Measurements from ENCODE around the gene WDR48. TPM values are rescaled to one million over a fixed set of nuclear protein-coding genes. Genes with fewer than 3 reads are reported as not detected.
A peak's percentile ranks its signal among the peaks of the same experiment; 100 is the strongest.

The WDR48 gene
- total RNA-seq, 2 experiments from 2014 or later = 38.5 to 39.4 TPM

DNA sequence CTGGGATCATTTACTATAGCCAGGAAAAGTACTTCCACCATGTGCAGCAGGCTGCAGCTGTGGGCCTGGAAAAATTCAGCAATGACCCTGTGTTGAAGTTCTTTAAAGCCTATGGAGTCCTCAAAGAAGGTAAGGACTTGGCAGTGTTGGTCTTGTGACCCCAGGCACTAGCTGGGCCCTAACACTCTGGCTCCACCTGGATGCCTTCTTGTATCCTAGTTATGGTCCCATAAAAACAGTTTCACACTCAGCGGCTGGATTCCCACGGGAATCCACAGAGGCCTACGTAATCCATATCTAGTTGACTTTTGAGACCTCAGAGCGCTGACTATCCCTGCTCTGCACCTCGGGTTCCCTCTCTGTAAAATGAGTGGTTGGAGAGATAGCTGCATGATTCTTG lies 57.3 kb downstream of the WDR48 start:
- H3K4me3 Mint-ChIP-seq = no peak overlapping the region
- POLR2A ChIA-PET = interaction anchor here (0.6 to 2.5 kb wide), 8 partner anchors 9 to 240 kb away, joined by 3 to 15 read pairs (median 4); no protein-coding TSS in a partner anchor
- no peak for ATAC-seq (ENCODE audit: low read depth)
- H3K9me3 Mint-ChIP-seq = no peaks in the 10 kb centered on the region
- H3K36me3 Mint-ChIP-seq = no peaks in the 10 kb centered on the region
- peaks cover 48% of the 10 kb centered on the region for H3K27me3 Mint-ChIP-seq
- H3K27ac Mint-ChIP-seq = peak overlapping the region; percentile 27
- DNase-seq = no peak
- H3K4me1 Mint-ChIP-seq = peaks cover 35% of the 10 kb centered on the region

DNA sequence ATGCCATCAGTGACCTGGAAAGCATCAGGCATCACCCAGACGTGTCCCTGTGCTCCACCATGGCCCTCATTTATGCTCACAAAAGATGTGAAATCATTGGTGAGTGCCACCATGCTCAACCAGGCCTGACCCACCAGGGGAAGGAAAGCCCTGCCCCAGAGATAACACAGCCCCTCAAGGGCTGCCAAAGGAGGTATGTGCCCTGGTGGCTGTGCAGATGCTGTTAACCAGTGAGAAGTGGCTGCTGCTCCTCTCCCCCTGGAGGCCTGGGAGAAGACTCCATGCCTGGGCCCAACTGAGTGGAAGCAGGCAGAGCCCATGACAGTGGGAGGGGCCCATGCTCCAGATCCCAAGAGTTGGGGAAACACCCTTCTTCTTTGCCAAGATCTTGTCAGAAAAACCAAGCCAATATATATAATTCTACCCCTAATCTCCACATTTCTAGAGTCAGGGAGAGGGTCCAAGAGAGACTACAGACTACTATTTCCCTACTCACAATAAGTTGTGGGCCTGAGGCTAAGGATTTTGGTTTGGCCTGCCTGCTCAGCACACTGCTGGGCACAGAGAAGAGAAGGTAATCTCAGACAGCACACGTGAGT lies 58.3 kb downstream of the WDR48 start:
- Mint-ChIP-seq H3K36me3 (no peaks in the 10 kb centered on the region), H3K4me1 (peaks cover 32% of the 10 kb centered on the region), H3K27me3 (peaks cover 57% of the 10 kb centered on the region), H3K27ac (no peak overlapping the region), H3K4me3 (no peak overlapping the region), H3K9me3 (no peaks in the 10 kb centered on the region)
- ATAC-seq (ENCODE audit: low read depth) (no peak), DNase-seq (no peak)
- POLR2A ChIA-PET = interaction anchor here (0.5 to 2.5 kb wide), 4 partner anchors 17 to 119 kb away, joined by 3 to 15 read pairs (median 6); no protein-coding TSS in a partner anchor

DNA sequence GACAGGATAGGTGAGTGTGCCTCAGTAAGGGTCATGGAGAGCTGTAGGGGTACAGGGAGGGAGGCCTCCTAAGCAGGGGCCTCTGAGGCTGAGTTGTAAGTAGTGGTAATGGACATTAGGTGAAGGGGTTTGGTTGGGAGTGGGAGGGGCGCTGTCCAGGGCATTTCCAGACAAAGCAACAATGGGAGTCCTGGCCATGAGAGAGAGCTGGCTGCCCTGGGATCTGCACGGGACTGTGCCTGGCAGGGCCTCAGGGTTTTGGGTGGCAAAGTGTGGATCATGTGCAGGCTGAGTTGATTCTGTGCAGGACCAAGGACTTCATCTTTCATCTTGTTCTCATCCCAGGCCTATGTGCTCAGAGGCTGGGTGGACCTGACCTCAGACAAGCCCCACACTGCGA lies 60.3 kb downstream of the WDR48 start:
- POLR2A ChIA-PET = no interaction called here
- peaks cover 18% of the 10 kb centered on the region for H3K4me1 Mint-ChIP-seq
- H3K27ac Mint-ChIP-seq = no peak overlapping the region

DNA sequence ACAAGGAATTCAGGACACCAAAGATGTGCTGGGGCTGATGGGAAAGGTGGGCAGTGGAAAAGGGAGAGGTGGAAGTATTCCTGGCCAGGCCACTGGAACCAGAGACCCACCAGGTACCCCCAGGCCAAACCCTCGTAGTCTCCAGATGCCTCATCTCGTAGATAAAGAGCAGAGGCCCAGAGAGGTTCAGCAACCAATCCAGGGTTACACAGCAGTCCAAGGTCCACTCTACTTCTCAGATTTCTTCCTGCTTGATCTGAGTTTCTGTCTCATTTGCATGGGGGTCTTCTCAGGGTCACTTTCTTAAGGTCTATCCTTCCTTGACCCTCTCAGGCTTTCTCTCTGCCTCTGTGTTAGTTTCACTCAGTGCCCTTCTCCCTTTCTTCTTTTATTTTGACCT lies 60.7 kb downstream of the WDR48 start:
- H3K27ac Mint-ChIP-seq = no peak overlapping the region
- H3K9me3 Mint-ChIP-seq = no peaks in the 10 kb centered on the region
- DNase-seq = no peak
- POLR2A ChIA-PET = no interaction called here
- peaks cover 18% of the 10 kb centered on the region for H3K4me1 Mint-ChIP-seq
- no peak overlapping the region for H3K4me3 Mint-ChIP-seq
- ATAC-seq (ENCODE audit: low read depth) = no peak
- peaks cover 53% of the 10 kb centered on the region for H3K27me3 Mint-ChIP-seq
- H3K36me3 Mint-ChIP-seq = no peaks in the 10 kb centered on the region

More for the DNA sequence above, 60.3 kb downstream of the WDR48 start:
- no peak for ATAC-seq (ENCODE audit: low read depth)
- no peaks in the 10 kb centered on the region for H3K9me3 Mint-ChIP-seq
- no peak for DNase-seq
- no peak overlapping the region for H3K4me3 Mint-ChIP-seq
- H3K36me3 Mint-ChIP-seq = no peaks in the 10 kb centered on the region
- H3K27me3 Mint-ChIP-seq = peaks cover 50% of the 10 kb centered on the region

DNA sequence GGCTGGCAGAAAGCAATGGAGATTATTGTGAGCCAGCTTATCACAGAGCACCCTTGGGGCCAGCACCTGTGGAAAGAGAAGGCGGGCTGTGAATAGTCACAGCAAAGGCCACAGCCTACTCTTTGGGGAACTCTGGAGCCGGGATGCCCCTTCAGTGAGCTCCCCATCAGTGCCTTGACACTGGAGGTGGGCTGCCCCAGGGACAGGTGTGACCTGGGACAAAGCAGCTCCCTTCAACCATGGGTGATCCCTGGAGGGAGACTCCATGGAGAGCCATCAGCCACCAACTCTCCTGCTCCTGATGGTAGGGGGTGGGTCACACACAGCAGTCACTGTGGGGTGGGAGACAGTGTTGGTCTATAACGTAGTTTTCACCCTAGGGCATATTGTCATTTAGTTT lies 61.5 kb downstream of the WDR48 start:
- Mint-ChIP-seq H3K36me3 (no peaks in the 10 kb centered on the region), H3K4me3 (no peak overlapping the region), H3K27ac (no peak overlapping the region), H3K4me1 (peaks cover 14% of the 10 kb centered on the region), H3K9me3 (no peaks in the 10 kb centered on the region), H3K27me3 (peaks cover 58% of the 10 kb centered on the region)
- ATAC-seq (ENCODE audit: low read depth) (no peak), DNase-seq (no peak)
- POLR2A ChIA-PET = no interaction called here

DNA sequence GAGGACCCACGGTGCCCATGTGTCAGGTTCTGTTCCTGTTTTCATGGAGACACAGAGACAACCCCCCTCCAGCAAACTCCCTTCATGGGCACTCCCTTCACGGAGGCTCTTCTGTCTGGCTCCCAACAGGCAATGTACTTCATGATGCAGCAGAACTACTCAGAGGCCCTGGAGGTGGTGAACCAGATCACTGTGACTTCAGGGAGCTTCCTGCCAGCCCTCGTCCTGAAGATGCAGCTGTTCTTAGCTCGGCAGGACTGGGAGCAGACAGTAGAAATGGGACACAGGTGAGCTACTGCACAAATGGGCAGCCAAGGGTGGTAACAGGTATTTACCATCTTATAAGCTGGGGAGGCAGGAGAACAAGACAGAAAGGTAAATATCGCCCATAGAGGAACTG lies 62.6 kb downstream of the WDR48 start:
- peaks cover 3% of the 10 kb centered on the region for H3K4me1 Mint-ChIP-seq
- H3K36me3 Mint-ChIP-seq = no peaks in the 10 kb centered on the region
- no peaks in the 10 kb centered on the region for H3K9me3 Mint-ChIP-seq
- no peak overlapping the region for H3K27ac Mint-ChIP-seq
- DNase-seq = no peak
- H3K4me3 Mint-ChIP-seq = no peak overlapping the region
- POLR2A ChIA-PET = no interaction called here
- ATAC-seq (ENCODE audit: low read depth) = no peak
- peaks cover 56% of the 10 kb centered on the region for H3K27me3 Mint-ChIP-seq

DNA sequence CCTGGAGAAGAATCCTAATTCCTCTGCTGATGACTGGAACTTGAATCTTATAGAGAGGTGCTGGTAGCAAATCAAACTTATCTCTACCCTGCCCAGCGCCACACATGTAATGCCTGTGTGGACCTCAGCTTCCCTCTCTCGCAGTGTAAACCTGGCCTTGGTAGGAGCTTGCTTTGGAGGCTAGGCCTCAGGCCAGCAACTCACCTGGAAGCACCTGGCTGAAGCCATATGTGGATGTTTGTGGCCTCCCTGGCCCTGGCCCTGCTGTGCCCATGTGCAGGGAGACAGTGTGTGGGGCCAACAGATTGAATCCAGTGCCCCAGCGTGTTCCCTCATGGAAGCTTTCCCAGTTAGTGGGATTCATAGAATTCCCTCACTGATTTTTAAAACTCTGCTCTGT lies 64.1 kb downstream of the WDR48 start:
- no peak for DNase-seq
- no peak overlapping the region for H3K27ac Mint-ChIP-seq
- H3K9me3 Mint-ChIP-seq = no peaks in the 10 kb centered on the region
- H3K36me3 Mint-ChIP-seq = no peaks in the 10 kb centered on the region
- no peak for ATAC-seq (ENCODE audit: low read depth)
- POLR2A ChIA-PET = no interaction called here
- no peak overlapping the region for H3K4me3 Mint-ChIP-seq
- peaks cover 2% of the 10 kb centered on the region for H3K4me1 Mint-ChIP-seq
- H3K27me3 Mint-ChIP-seq = peaks cover 55% of the 10 kb centered on the region

DNA sequence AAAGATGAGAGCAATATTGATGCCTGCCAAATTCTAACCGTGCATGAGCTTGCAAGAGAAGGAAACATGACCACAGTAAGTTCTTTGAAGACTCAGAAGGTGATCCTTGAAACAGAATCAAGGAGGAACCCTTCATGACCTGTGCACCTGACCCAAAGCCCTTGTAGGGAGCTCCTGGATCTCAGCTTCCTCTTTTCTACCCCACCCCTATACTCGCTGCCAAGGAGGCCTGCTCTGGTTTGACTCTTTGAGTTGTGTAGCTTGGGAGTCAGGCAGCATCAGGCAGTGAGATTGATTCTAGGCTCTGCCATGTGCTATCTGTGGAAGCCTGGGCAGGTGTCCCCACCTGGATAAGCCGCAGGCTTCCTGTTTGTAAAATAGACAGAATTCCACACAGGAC lies 66.3 kb downstream of the WDR48 start:
- Mint-ChIP-seq H3K4me3 (no peak overlapping the region), H3K36me3 (no peaks in the 10 kb centered on the region), H3K27me3 (peaks cover 51% of the 10 kb centered on the region), H3K9me3 (no peaks in the 10 kb centered on the region), H3K27ac (no peak overlapping the region), H3K4me1 (peaks cover 4% of the 10 kb centered on the region)
- no peak for DNase-seq
- ATAC-seq (ENCODE audit: low read depth) = no peak
- POLR2A ChIA-PET = interaction anchor here (0.8 kb wide), 1 partner anchor 9 kb away, joined by 3 read pairs; no protein-coding TSS in a partner anchor

DNA sequence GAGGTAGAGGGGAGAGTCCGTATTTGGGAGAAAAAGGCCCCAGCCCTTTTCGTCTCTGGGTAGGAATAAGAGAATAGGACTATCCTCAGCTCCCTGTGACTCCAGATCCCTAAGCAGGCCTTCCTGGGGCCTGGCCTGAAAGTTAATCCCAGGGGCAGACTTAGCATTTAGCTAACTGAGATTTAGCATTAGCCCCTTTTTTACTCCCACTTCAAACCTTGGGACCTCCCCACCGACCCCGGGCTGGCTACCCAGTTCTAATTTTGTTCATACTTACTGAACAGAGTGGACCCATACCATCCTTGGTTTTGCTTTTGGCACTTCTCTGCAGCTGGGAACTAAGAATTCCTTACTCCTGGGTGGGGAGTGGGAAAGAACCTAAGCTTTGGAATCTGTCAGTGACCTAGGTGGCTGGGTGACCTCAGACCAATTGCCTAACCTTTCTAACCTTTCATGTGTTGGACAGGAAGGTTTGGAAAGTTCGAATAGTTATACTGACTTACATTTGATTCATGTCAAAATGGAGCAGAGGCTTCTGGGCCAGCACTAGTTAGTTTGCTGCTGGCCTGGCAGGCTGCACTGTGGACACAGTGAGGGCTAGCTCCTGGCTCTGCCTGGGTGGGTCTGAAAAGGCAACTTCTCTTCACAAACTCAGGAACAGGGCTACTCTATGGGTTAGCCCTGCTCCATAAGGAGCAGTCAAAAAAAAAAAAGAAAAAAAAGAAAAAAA lies 67.3 kb downstream of the WDR48 start:
- H3K9me3 Mint-ChIP-seq = no peaks in the 10 kb centered on the region
- H3K27ac Mint-ChIP-seq = no peak overlapping the region
- DNase-seq (no peak), ATAC-seq (ENCODE audit: low read depth) (no peak)
- H3K36me3 Mint-ChIP-seq = no peaks in the 10 kb centered on the region
- POLR2A ChIA-PET = no interaction called here
- H3K27me3 Mint-ChIP-seq = peaks cover 47% of the 10 kb centered on the region
- H3K4me1 Mint-ChIP-seq = peaks cover 4% of the 10 kb centered on the region
- no peak overlapping the region for H3K4me3 Mint-ChIP-seq

DNA sequence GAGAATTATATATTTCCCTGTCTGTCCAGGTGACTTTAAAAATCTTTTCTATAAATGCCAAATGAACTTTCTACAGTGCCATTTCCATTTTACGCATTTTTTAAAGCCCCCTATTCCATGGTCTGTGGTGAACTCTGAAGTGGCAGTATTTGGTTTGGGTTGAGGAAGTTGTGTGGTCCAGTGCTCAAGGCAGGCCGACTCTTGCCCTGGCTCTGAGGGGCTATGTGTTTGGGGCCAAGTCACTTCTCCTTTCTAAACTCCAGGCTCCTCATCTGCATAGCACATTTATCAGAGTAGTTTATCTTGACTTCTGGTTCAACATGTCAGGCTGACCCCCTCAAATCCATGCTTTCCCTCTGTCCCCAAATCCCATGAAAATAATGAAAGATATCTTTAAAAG lies 69.8 kb downstream of the WDR48 start:
- Mint-ChIP-seq H3K27me3 (peaks cover 43% of the 10 kb centered on the region), H3K4me3 (no peak overlapping the region), H3K27ac (no peak overlapping the region), H3K36me3 (no peaks in the 10 kb centered on the region), H3K9me3 (no peaks in the 10 kb centered on the region), H3K4me1 (peaks cover 7% of the 10 kb centered on the region)
- DNase-seq (no peak), ATAC-seq (ENCODE audit: low read depth) (no peak)
- POLR2A ChIA-PET = no interaction called here

DNA sequence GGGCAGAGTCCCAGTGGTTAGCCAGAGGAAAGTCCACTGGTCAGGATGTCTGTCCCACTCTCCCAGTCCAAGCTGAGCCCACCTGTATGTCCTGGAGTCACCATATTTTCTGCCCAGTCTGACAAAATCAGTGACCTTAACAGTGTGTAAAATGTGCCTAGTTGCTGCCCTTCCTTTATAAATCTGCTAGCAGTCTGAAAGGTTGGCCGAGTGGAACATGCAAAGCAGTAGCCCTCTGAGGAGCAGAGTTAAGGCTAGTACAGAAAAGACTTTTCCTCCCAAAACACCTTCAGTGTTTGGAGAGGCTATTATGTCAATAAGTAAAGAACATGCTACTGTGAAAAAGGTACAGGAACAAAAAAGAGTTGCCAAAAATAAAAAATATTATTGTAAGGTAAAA lies 71.0 kb downstream of the WDR48 start:
- no peak for DNase-seq
- Mint-ChIP-seq H3K4me1 (peaks cover 17% of the 10 kb centered on the region), H3K4me3 (no peak overlapping the region), H3K36me3 (no peaks in the 10 kb centered on the region), H3K9me3 (no peaks in the 10 kb centered on the region), H3K27me3 (peaks cover 38% of the 10 kb centered on the region), H3K27ac (no peak overlapping the region)
- no peak for ATAC-seq (ENCODE audit: low read depth)
- POLR2A ChIA-PET = no interaction called here

DNA sequence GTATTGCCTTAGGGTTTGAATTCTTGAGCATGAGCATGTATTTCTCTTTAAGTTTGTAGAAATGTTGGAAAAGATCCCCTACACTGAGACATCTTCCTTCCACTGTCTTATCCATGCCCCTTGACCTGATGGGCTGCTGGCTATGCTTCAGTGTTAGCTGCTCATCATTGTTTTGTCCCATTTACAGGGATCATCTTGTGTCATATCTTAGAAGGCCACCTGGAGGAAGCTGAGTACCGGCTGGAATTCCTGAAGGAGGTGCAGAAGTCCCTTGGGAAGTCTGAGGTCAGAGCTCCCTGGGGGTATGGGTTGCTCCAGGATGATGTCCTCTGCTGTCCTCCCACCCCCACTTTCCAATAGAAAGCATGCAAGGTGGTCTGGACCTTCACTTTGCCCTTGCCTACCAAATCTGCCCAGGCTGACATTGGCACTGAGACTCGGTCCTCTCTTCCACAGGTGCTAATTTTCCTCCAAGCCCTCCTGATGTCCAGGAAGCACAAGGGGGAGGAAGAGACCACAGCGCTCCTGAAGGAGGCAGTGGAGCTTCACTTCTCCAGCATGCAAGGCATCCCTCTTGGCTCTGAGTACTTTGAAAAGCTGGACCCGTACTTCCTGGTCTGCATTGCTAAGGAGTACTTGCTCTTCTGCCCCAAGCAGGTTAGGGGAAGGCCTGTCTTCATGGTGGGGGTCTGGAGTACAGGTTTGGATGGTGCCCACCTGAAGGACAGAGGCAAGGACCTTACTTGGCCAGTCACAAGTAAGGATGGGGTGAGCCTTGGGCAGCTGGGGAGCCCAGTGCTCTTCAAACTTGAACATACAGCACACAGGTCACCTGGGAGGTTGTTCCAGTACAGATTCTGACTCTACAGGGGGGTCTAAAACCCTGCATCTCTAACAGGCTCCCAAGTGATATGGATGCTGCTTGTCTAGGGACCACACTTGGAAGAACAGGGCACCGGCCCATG lies 73.3 kb downstream of the WDR48 start:
- Mint-ChIP-seq H3K36me3 (no peaks in the 10 kb centered on the region), H3K4me3 (no peak overlapping the region), H3K27ac (no peak overlapping the region), H3K27me3 (peaks cover 28% of the 10 kb centered on the region), H3K4me1 (peaks cover 20% of the 10 kb centered on the region), H3K9me3 (no peaks in the 10 kb centered on the region)
- DNase-seq = no peak
- POLR2A ChIA-PET = interaction anchor here (0.5 to 3.9 kb wide), 3 partner anchors 16 to 281 kb away, joined by 4 to 15 read pairs (median 4); partner anchors contain the start of gene TTC21A
- ATAC-seq (ENCODE audit: low read depth) = no peak

DNA sequence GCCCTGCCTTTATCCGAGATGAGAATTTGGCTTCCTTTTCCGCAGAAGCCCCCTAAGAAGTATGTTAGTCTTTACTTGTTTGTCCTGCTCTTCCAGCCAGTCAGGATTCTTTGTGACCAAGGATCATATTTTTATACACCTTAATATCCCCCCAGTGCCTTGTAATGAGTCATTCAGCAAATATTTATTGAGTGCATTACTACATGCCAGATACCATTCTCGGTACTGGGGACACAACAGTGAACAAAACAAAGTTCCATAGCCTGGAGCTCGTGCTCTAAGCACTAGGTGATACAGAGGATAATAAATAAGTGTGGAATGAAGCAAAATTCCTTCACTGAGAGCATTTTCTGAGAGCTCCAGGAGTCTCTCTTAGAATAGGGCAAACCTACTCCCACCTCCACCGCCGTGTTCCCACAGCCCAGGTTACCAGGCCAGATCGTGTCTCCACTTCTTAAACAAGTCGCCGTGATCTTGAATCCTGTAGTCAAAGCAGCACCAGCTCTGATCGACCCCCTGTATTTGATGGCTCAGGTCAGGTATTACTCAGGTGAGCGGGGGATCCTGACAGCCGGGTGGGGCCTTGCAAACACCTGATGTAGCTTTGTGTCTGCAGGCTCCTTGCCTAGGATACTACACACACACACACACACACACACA lies 74.2 kb downstream of the WDR48 start:
- no peak overlapping the region for H3K27ac Mint-ChIP-seq
- H3K36me3 Mint-ChIP-seq = no peaks in the 10 kb centered on the region
- POLR2A ChIA-PET = interaction anchor here (0.5 to 3.9 kb wide), 2 partner anchors 17 to 39 kb away, joined by 4 to 15 read pairs; partner anchors contain the start of gene TTC21A
- no peak overlapping the region for H3K4me3 Mint-ChIP-seq
- DNase-seq (no peak), ATAC-seq (ENCODE audit: low read depth) (no peak)
- no peaks in the 10 kb centered on the region for H3K9me3 Mint-ChIP-seq
- peaks cover 22% of the 10 kb centered on the region for H3K4me1 Mint-ChIP-seq
- peaks cover 25% of the 10 kb centered on the region for H3K27me3 Mint-ChIP-seq

Data from activated naive CD8-positive, alpha-beta T cell treated with anti-CD3 and anti-CD28 coated beads, Interleukin-2, amount 10 ng/mL, durations not matched to agents 7 days and 5 days (primary cell).